ENCODE results near the gene DNAH2. TPM values are rescaled to one million over a fixed set of nuclear protein-coding genes. Genes with fewer than 3 reads are reported as not detected.

The DNAH2 gene
- total RNA-seq, 1 experiment from 2014 or later, result 0.26 TPM

- CTCF ChIA-PET, result no interaction called here
- H3K4me3 Mint-ChIP-seq (ENCODE audit: low read depth, unreplicated experiment), result no peak overlapping the region
- no peak for TF ChIP-seq CTCF (IDR thresholded peaks at IDR 0.05; ENCODE audit: unreplicated experiment)
- no peak for DNase-seq
- H3K27ac Mint-ChIP-seq (ENCODE audit: unreplicated experiment), result no peak overlapping the region
- intact Hi-C loops (cut with micrococcal nuclease; ENCODE audit: unreplicated experiment), result loop anchor here (10.0 kb wide), 1 partner anchor 53 kb away; the partner anchor contains the start of genes CNTROB and TRAPPC1
- H3K36me3 Mint-ChIP-seq (ENCODE audit: insufficient read depth, unreplicated experiment), result peaks cover 10% of the 10 kb centered on the region
- no peaks in the 10 kb centered on the region for H3K27me3 Mint-ChIP-seq (ENCODE audit: unreplicated experiment)
- H3K9me3 Mint-ChIP-seq (ENCODE audit: low read depth, unreplicated experiment), result no peaks in the 10 kb centered on the region
- no peaks in the 10 kb centered on the region for H3K4me1 Mint-ChIP-seq (ENCODE audit: low read depth, unreplicated experiment)
- no TSS peak for BruUV-seq (replicated peaks)
Measured at GRCh38 chr17:7881276-7882054, 163.9 kb downstream of the DNAH2 start.

GRCh38 chr17:7882068-7882467 is 164.5 kb downstream of the DNAH2 start:
- TF ChIP-seq CTCF (IDR thresholded peaks at IDR 0.05; ENCODE audit: unreplicated experiment), result no peak
- peaks cover 10% of the 10 kb centered on the region for H3K36me3 Mint-ChIP-seq (ENCODE audit: insufficient read depth, unreplicated experiment)
- H3K27ac Mint-ChIP-seq (ENCODE audit: unreplicated experiment), result no peak overlapping the region
- CTCF ChIA-PET, result no interaction called here
- H3K9me3 Mint-ChIP-seq (ENCODE audit: low read depth, unreplicated experiment), result no peaks in the 10 kb centered on the region
- BruUV-seq (replicated peaks), result no TSS peak
- no peak overlapping the region for H3K4me3 Mint-ChIP-seq (ENCODE audit: low read depth, unreplicated experiment)
- DNase-seq, result no peak
- no peaks in the 10 kb centered on the region for H3K4me1 Mint-ChIP-seq (ENCODE audit: low read depth, unreplicated experiment)
- H3K27me3 Mint-ChIP-seq (ENCODE audit: unreplicated experiment), result no peaks in the 10 kb centered on the region
- intact Hi-C loops (cut with micrococcal nuclease; ENCODE audit: unreplicated experiment), result loop anchor here (10.0 kb wide), 1 partner anchor 53 kb away; the partner anchor contains the start of genes CNTROB and TRAPPC1

GRCh38 chr17:7882629-7883028 is 165.1 kb downstream of the DNAH2 start:
- Mint-ChIP-seq H3K4me1 (ENCODE audit: low read depth, unreplicated experiment) (no peaks in the 10 kb centered on the region), H3K27me3 (ENCODE audit: unreplicated experiment) (no peaks in the 10 kb centered on the region), H3K27ac (ENCODE audit: unreplicated experiment) (no peak overlapping the region), H3K36me3 (ENCODE audit: insufficient read depth, unreplicated experiment) (peaks cover 10% of the 10 kb centered on the region), H3K4me3 (ENCODE audit: low read depth, unreplicated experiment) (no peak overlapping the region), H3K9me3 (ENCODE audit: low read depth, unreplicated experiment) (no peaks in the 10 kb centered on the region)
- no peak for DNase-seq
- TF ChIP-seq CTCF (IDR thresholded peaks at IDR 0.05; ENCODE audit: unreplicated experiment), result no peak
- no TSS peak for BruUV-seq (replicated peaks)
- CTCF ChIA-PET, result interaction anchor here (0.6 kb wide), 1 partner anchor 261 kb away, joined by 4 read pairs; no protein-coding TSS in a partner anchor
- intact Hi-C loops (cut with micrococcal nuclease; ENCODE audit: unreplicated experiment), result loop anchor here (10.0 kb wide), 1 partner anchor 52 kb away; the partner anchor contains the start of genes CNTROB and TRAPPC1

Other genes starting within 250 kb of the DNAH2 start
- gene ZBTB4, start 238.1 kb upstream of the DNAH2 start, total RNA-seq (2022), result 27.2 and 28.1 TPM in 2 replicates
- gene SLC35G6, start 236.3 kb upstream of the DNAH2 start, total RNA-seq (2022), result not detected in 2 replicates
- 89.0 and 99.3 TPM in 2 replicates for gene POLR2A, start 233.4 kb upstream of the DNAH2 start, total RNA-seq (2022)
- gene TNFSF12, start 168.7 kb upstream of the DNAH2 start, total RNA-seq (2022), result 7.7 and 8.4 TPM in 2 replicates
- gene TNFSF13, start 159.0 kb upstream of the DNAH2 start, total RNA-seq (2022), result 19.7 and 25.7 TPM in 2 replicates
- 52.0 and 54.3 TPM in 2 replicates for gene SENP3, start 155.8 kb upstream of the DNAH2 start, total RNA-seq (2022)
- 28.6 and 50.0 TPM in 2 replicates for gene CD68, start 138.1 kb upstream of the DNAH2 start, total RNA-seq (2022)
- gene MPDU1, start 133.9 kb upstream of the DNAH2 start, total RNA-seq (2022), result 34.6 and 36.3 TPM in 2 replicates
- not detected in 2 replicates for gene SOX15, start 127.7 kb upstream of the DNAH2 start, total RNA-seq (2022)
- 30.3 and 30.9 TPM in 2 replicates for gene FXR2, start 102.8 kb upstream of the DNAH2 start, total RNA-seq (2022)
- gene SAT2, start 89.9 kb upstream of the DNAH2 start, total RNA-seq (2022), result 15.9 and 16.6 TPM in 2 replicates
- 0.39 TPM in 1 of 2 replicates, not detected in the other for gene SHBG, start 87.6 kb upstream of the DNAH2 start, total RNA-seq (2022)
- not detected in 2 replicates for gene ATP1B2, start 66.8 kb upstream of the DNAH2 start, total RNA-seq (2022)
- 98.3 and 119 TPM in 2 replicates for gene TP53, start 30.3 kb upstream of the DNAH2 start, total RNA-seq (2022)
- gene WRAP53, start 29.3 kb upstream of the DNAH2 start, total RNA-seq (2022), result 10.1 and 12.9 TPM in 2 replicates
- 0.38 and 0.88 TPM in 2 replicates for gene EFNB3, start 12.5 kb upstream of the DNAH2 start, total RNA-seq (2022)
- 29.0 and 37.3 TPM in 2 replicates for gene KDM6B, start 116.5 kb downstream of the DNAH2 start, total RNA-seq (2022)
- 2.9 and 3.6 TPM in 2 replicates for gene TMEM88, start 137.3 kb downstream of the DNAH2 start, total RNA-seq (2022)
- 36.3 and 36.6 TPM in 2 replicates for gene NAA38, start 139.8 kb downstream of the DNAH2 start, total RNA-seq (2022)
- gene CYB5D1, start 140.3 kb downstream of the DNAH2 start, total RNA-seq (2022), result 8.0 and 8.4 TPM in 2 replicates
- 108 and 116 TPM in 2 replicates for gene CHD3, start 171.0 kb downstream of the DNAH2 start, total RNA-seq (2022)
- gene RNF227, start 198.5 kb downstream of the DNAH2 start, total RNA-seq (2022), result 1.4 and 2.0 TPM in 2 replicates
- 4.8 and 5.9 TPM in 2 replicates for gene KCNAB3, start 212.1 kb downstream of the DNAH2 start, total RNA-seq (2022)
- 87.8 and 106 TPM in 2 replicates for gene TRAPPC1, start 214.2 kb downstream of the DNAH2 start, total RNA-seq (2022)
- 21.8 and 28.2 TPM in 2 replicates for gene CNTROB, start 214.5 kb downstream of the DNAH2 start, total RNA-seq (2022)